ENCODE results near the gene WDR26. TPM values are rescaled to one million over a fixed set of nuclear protein-coding genes. Genes with fewer than 3 reads are reported as not detected.

Gene WDR26
- total RNA-seq, 4 donors from 2014 or later: 61.5 to 78.7 (median 71.9) TPM

DNA sequence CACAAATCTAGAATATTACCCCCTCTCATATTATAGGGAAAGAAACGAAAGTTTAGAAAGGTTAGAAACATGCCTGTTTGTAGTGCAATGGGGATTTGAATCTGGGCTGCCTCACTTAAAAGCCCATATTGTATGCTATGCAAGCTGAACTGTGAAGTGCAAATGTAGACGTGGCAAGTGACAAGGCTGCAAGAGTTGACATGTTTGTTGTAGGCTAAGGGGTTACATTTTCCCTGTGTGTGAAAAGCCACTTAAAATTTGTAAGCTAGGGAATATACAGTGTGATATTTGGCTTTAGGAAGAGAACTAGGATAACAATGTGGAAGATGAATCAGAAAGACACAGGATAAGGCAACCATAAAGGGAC, 29.0 kb downstream of the WDR26 start:
- Histone ChIP-seq H3K9me3 (no peaks in the 10 kb centered on the region), H3K27me3 (no peaks in the 10 kb centered on the region), H3K4me3 (no peak overlapping the region), H3K27ac (no peak overlapping the region), H3K36me3 (peaks cover 4 to 92% (median 12%) of the 10 kb centered on the region in 3 donors), H3K4me1 (peaks cover 0 to 10% (median 0%) of the 10 kb centered on the region in 4 donors)
- 75 to 81% methylated on average over 2 of the region's 2 CpGs for WGBS, 2 donors
- TF ChIP-seq POLR2A (IDR thresholded peaks at IDR 0.05) (no peak), EP300 (IDR thresholded peaks at IDR 0.05) (no peak)
- TF ChIP-seq, protein P1, sequence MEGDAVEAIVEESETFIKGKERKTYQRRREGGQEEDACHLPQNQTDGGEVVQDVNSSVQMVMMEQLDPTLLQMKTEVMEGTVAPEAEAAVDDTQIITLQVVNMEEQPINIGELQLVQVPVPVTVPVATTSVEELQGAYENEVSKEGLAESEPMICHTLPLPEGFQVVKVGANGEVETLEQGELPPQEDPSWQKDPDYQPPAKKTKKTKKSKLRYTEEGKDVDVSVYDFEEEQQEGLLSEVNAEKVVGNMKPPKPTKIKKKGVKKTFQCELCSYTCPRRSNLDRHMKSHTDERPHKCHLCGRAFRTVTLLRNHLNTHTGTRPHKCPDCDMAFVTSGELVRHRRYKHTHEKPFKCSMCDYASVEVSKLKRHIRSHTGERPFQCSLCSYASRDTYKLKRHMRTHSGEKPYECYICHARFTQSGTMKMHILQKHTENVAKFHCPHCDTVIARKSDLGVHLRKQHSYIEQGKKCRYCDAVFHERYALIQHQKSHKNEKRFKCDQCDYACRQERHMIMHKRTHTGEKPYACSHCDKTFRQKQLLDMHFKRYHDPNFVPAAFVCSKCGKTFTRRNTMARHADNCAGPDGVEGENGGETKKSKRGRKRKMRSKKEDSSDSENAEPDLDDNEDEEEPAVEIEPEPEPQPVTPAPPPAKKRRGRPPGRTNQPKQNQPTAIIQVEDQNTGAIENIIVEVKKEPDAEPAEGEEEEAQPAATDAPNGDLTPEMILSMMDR (IDR thresholded peaks at IDR 0.05): no peak
- no peak for DNase-seq (ENCODE audit: low spot score in 2 of 2)

DNA sequence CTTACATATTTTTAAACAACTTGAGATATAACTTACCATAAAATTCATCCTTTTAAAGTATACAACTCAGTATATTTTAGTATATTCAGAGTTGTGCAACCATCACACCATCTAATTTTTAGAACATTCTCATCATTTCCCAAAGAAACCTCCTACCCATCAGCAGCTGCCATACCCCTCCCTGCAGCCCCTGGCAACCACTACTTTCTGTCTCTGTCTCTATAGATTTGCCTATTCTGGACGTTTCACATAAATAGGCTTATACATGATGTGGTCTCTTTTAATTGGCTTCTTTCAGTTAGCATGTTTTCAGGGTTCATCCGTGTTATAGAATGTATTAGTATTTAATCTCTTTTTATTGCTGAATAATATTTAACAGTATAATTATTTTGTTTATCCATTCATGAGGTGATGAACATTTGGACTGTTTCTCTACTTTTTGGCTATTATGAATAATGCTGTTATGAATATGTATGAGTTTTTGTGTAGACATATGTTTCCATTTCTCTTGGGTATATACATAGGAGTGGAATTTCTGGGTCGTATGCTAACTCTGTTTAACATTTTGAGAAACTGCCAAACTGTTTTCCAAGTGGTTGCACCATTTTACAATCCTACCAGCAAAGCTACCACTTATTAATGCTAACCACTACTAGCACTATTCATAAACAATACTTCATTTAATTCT, 29.5 kb downstream of the WDR26 start:
- Histone ChIP-seq H3K4me3 (no peak overlapping the region), H3K27ac (no peak overlapping the region), H3K27me3 (no peaks in the 10 kb centered on the region), H3K4me1 (peaks cover 0 to 10% (median 0%) of the 10 kb centered on the region in 4 donors), H3K9me3 (no peaks in the 10 kb centered on the region), H3K36me3 (peaks cover 4 to 92% (median 15%) of the 10 kb centered on the region in 3 donors)
- WGBS, 2 donors: 50 to 57% methylated on average over 3 of the region's 3 CpGs
- no peak for TF ChIP-seq POLR2A (IDR thresholded peaks at IDR 0.05)
- TF ChIP-seq, protein P1 (IDR thresholded peaks at IDR 0.05): no peak
- TF ChIP-seq EP300 (IDR thresholded peaks at IDR 0.05): no peak
- no peak for DNase-seq (ENCODE audit: low spot score in 2 of 2)

DNA sequence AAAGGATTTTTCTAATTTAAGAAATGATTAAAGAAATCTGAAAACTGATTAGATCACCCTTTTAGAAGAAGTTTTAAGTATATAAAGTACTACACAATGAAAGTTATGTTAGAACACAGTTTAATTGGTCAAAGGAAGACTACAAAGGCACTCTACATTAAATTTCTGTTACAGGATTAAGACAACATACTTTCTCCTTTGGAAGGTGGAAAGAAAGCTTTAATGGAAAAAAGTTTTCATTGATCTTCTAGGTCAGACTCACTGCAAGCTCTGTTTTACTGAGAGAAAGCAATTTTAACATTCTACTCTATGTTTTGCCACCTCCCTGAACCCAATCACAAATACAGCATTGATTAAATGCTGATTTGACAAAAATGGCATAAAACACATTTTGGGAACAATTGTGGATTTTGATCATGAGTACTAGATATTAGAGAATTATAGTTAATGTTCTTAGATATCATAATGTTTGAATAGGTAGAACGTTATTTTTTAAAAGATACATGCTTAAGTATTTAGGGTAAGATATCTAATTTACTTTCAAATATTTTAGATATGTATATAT, 32.0 kb downstream of the WDR26 start:
- no peaks in the 10 kb centered on the region for H3K9me3 ChIP-seq
- H3K4me1 ChIP-seq: peaks cover 0 to 8% (median 0%) of the 10 kb centered on the region in 4 donors
- no peak overlapping the region for H3K27ac ChIP-seq
- TF ChIP-seq EP300 (IDR thresholded peaks at IDR 0.05) (no peak), POLR2A (IDR thresholded peaks at IDR 0.05) (no peak)
- TF ChIP-seq, protein P1 (IDR thresholded peaks at IDR 0.05): no peak
- H3K27me3 ChIP-seq: no peaks in the 10 kb centered on the region
- no peak overlapping the region for H3K4me3 ChIP-seq
- 45 to 65% methylated on average over 1 of the region's 1 CpG for WGBS, 2 donors
- no peak for DNase-seq (ENCODE audit: low spot score in 2 of 2)
- H3K36me3 ChIP-seq: peaks cover 4 to 92% (median 15%) of the 10 kb centered on the region in 3 donors

DNA sequence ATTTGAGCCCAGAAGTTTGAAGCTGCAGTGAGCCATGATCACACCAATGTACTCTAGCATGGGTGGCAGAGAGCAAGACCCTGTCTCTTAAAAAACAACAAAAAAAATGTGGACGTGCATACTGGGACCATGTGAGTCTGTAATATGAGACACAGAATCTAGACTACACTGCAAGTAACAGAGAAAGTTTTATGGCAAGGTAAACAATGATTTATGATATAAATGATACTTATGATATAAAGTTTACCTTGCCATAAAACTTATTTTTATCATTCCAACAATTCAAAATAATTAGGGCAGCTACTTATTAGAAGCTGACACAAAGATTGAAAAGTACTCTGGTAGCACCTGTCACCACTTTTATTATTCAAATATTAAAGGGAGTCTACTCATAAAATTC, 34.7 kb downstream of the WDR26 start:
- WGBS, 2 donors: 71 to 82% methylated on average over 1 of the region's 1 CpG
- Histone ChIP-seq H3K36me3 (peaks cover 4 to 96% (median 12%) of the 10 kb centered on the region in 3 donors), H3K27ac (no peak overlapping the region)

DNA sequence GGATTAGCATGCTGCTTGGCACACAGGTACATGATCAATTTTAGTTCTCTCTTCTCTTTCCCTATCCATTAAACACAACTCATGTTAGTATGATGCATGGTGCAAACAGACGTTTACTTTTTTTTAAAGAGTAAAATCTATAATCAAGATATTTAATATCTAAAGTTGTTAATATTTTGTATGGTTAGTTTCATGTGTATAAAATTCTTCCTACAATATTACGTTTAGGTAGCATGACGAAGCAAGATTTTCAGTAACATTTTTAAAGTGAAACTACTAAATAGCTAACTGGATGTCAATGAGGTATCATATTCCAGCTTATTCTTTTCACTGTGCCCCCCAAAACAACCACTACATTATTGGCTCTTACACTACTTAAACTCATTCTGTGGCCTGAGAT, 41.3 kb downstream of the WDR26 start:
- peaks cover 0 to 98% (median 4%) of the 10 kb centered on the region in 3 donors for H3K36me3 ChIP-seq
- H3K27ac ChIP-seq: no peak overlapping the region
- no peak for TF ChIP-seq EP300 (IDR thresholded peaks at IDR 0.05)
- no peak for TF ChIP-seq POLR2A (IDR thresholded peaks at IDR 0.05)
- TF ChIP-seq, protein P1 (IDR thresholded peaks at IDR 0.05): no peak
- no peak for DNase-seq (ENCODE audit: low spot score in 2 of 2)
- H3K27me3 ChIP-seq: no peaks in the 10 kb centered on the region
- 76 to 80% methylated on average over 3 of the region's 3 CpGs for WGBS, 2 donors
- H3K4me1 ChIP-seq: no peaks in the 10 kb centered on the region
- no peaks in the 10 kb centered on the region for H3K9me3 ChIP-seq
- no peak overlapping the region for H3K4me3 ChIP-seq

More for the DNA sequence above, 34.7 kb downstream of the WDR26 start:
- Histone ChIP-seq H3K9me3 (no peaks in the 10 kb centered on the region), H3K4me1 (peaks cover 0 to 8% (median 0%) of the 10 kb centered on the region in 4 donors), H3K4me3 (no peak overlapping the region), H3K27me3 (no peaks in the 10 kb centered on the region)
- TF ChIP-seq EP300 (IDR thresholded peaks at IDR 0.05): no peak
- TF ChIP-seq, protein P1 (IDR thresholded peaks at IDR 0.05): no peak
- no peak for TF ChIP-seq POLR2A (IDR thresholded peaks at IDR 0.05)
- no peak for DNase-seq (ENCODE audit: low spot score in 2 of 2)

All from tibial nerve (tissue), 4 donors.